K562 (cell line): ENCODE results near the gene SAMD14. TPM values are rescaled to one million over a fixed set of nuclear protein-coding genes. Genes with fewer than 3 reads are reported as not detected.
A peak's percentile ranks its signal among the peaks of the same experiment; 100 is the strongest.

Source experiments
- ASH1L ChIP-seq: fragments of 450-650 bp; IDR thresholded peaks from 2 replicates; pipeline ENCODE4 v1.6.1; 2018; ENCODE audit warnings: borderline replicate concordance, mild to moderate bottlenecking, low read depth; ENCODE audit not compliant: partially characterized antibody
- CUX1 ChIP-seq: fragments of 200-800 bp; sonication (Bioruptor generic); IDR thresholded peaks from 2 replicates; pipeline ENCODE4 v1.6.1; 2016; ENCODE audit warnings: missing genetic modification characterization, missing compliant biosample characterization
- DLX4 ChIP-seq: fragments of 250-450 bp; sonication (Bioruptor Pico); IDR thresholded peaks from 2 replicates; pipeline ENCODE4 v1.6.1; 2021; ENCODE audit warnings: mild to moderate bottlenecking
- ERF ChIP-seq: fragments of 450-650 bp; formaldehyde crosslinking; IDR thresholded peaks from 2 replicates; pipeline ENCODE4 v1.4.0; 2020; ENCODE audit warnings: mild to moderate bottlenecking, mixed read lengths
- MECOM ChIP-seq: fragments of 250-450 bp; sonication (Bioruptor Pico); IDR thresholded peaks from 2 replicates; pipeline ENCODE4 v1.8.0; 2022; ENCODE audit warnings: inconsistent platforms
- MYBL2 ChIP-seq, 2 experiments: fragments of 450-650 bp in 1 of 2; sonication (generic) in 1 of 2; formaldehyde crosslinking in 1 of 2; IDR thresholded peaks; 2 replicates each; pipeline versions ENCODE4 v1.6.1 to v1.8.1; 2017 to 2022; ENCODE audit warnings: borderline replicate concordance in 1 of 2, inconsistent platforms in 1 of 2, low read depth in 1 of 2, mild to moderate bottlenecking in 1 of 2, missing genetic modification reagents in 1 of 2, moderate library complexity in 1 of 2
- PCBP1 ChIP-seq: fragments of 200-400 bp; formaldehyde crosslinking; IDR thresholded peaks from 2 replicates; pipeline ENCODE4 v1.6.1; 2018; ENCODE audit warnings: mild to moderate bottlenecking, low read depth, low read length; ENCODE audit not compliant: poor library complexity, severe bottlenecking
- POLR3A ChIP-seq: IDR thresholded peaks from 2 replicates; pipeline ENCODE4 v1.6.1; 2011; ENCODE audit warnings: borderline replicate concordance, mild to moderate bottlenecking, moderate library complexity; ENCODE audit not compliant: insufficient read length, insufficient read depth; ENCODE audit errors: extremely low read depth
- RFX1 ChIP-seq: fragments of 450-650 bp; IDR thresholded peaks from 2 replicates; pipeline ENCODE4 v1.6.1; 2016; ENCODE audit warnings: mild to moderate bottlenecking, moderate library complexity
- TGIF2 ChIP-seq: sonication (generic); formaldehyde crosslinking; IDR thresholded peaks from 2 replicates; pipeline ENCODE4 v1.8.1; 2022; ENCODE audit warnings: mild to moderate bottlenecking, missing genetic modification reagents, moderate library complexity
- ZNF76 ChIP-seq: fragments of 250-450 bp; sonication (Bioruptor Pico); IDR thresholded peaks from 2 replicates; pipeline ENCODE4 v1.4.0; 2020; ENCODE audit warnings: mild to moderate bottlenecking, moderate library complexity, borderline replicate concordance
- ZZZ3 ChIP-seq: fragments of 450-650 bp; IDR thresholded peaks from 2 replicates; pipeline ENCODE4 v1.6.1; 2016; ENCODE audit warnings: antibody characterized with exemption, mild to moderate bottlenecking, moderate library complexity
- polyA plus RNA-seq, 8 experiments: library from polyadenylated mRNA; depleted of rRNA in 4 of 8; stranded (reverse) in 5 of 8; unstranded in 3 of 8; fragments of >200 nt; fragmentation: Nextera tagmentation in 2 of 8; fragmentation: Illumina TruSeq in 1 of 8; extraction: Ambion mirVana in 2 of 8; extraction: Trizol in 1 of 8; gene quantifications; 2 replicates each; pipeline versions ENCODE4 v1.2.1 to v1.2.3, GENCODE V29; 2011 to 2014; ENCODE audit warnings: inconsistent platforms in 1 of 8, missing spikeins in 1 of 8
- total RNA-seq, 7 experiments: library from RNA; depleted of rRNA in 6 of 7; stranded (reverse); fragments of >200 nt in 6 of 7; fragmentation: Illumina TruSeq in 2 of 7; extraction: Trizol in 2 of 7; gene quantifications; 2 replicates each; pipeline versions ENCODE4 v1.2.1 to v1.2.3, GENCODE V29; 2011 to 2021; ENCODE audit warnings: low replicate concordance in 1 of 7
- TF ChIP-seq, protein P1 (sequence below): IDR thresholded peaks from 3 replicates; pipeline ENCODE4 v1.6.1; 2011; ENCODE audit warnings: borderline replicate concordance, mild to moderate bottlenecking; ENCODE audit not compliant: insufficient read length, insufficient read depth
- TF ChIP-seq, protein P2 (sequence below): sonication (generic); formaldehyde crosslinking; IDR thresholded peaks from 2 replicates; pipeline ENCODE4 v1.8.0; 2022; ENCODE audit warnings: mild to moderate bottlenecking, missing genetic modification reagents
- TF ChIP-seq, protein P3 (sequence below): sonication (generic); formaldehyde crosslinking; IDR thresholded peaks from 2 replicates; pipeline ENCODE4 v1.8.1; 2023; ENCODE audit warnings: mild to moderate bottlenecking, missing genetic modification reagents

The SAMD14 gene
- total and polyA plus RNA-seq, 9 of the 15 experiments (the other 6 are each of a cell fraction or from before 2014, with no cell fraction given): 0.04 to 0.07 TPM; not detected in 7

GRCh38 chr17:50151937-50152547 is 22.1 kb upstream of the SAMD14 start (continued):
- TF ChIP-seq MYBL2 (IDR thresholded peaks at IDR 0.05; ENCODE audit: low read depth): no peak
- no peak for TF ChIP-seq MYBL2 (CRISPR knock-in tag; IDR thresholded peaks at IDR 0.05; ENCODE audit: borderline replicate concordance)
- TF ChIP-seq, protein P1, sequence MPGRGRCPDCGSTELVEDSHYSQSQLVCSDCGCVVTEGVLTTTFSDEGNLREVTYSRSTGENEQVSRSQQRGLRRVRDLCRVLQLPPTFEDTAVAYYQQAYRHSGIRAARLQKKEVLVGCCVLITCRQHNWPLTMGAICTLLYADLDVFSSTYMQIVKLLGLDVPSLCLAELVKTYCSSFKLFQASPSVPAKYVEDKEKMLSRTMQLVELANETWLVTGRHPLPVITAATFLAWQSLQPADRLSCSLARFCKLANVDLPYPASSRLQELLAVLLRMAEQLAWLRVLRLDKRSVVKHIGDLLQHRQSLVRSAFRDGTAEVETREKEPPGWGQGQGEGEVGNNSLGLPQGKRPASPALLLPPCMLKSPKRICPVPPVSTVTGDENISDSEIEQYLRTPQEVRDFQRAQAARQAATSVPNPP: no peak
- no peak; the same call in 1 of the 2 replicates for TF ChIP-seq ZZZ3
- no peak for TF ChIP-seq CUX1
- no peak for TF ChIP-seq ZNF76 (CRISPR knock-in tag)
- no peak for TF ChIP-seq PCBP1
- no peak for TF ChIP-seq POLR3A
- TF ChIP-seq, protein P2, sequence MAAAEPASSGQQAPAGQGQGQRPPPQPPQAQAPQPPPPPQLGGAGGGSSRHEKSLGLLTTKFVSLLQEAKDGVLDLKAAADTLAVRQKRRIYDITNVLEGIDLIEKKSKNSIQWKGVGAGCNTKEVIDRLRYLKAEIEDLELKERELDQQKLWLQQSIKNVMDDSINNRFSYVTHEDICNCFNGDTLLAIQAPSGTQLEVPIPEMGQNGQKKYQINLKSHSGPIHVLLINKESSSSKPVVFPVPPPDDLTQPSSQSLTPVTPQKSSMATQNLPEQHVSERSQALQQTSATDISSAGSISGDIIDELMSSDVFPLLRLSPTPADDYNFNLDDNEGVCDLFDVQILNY (CRISPR knock-in tag): no peak
- no peak for TF ChIP-seq DLX4 (CRISPR knock-in tag)
- no peak for TF ChIP-seq TGIF2 (CRISPR knock-in tag)
- TF ChIP-seq MECOM (CRISPR knock-in tag): no peak
- no peak for TF ChIP-seq ERF (CRISPR knock-in tag)
- no peak; the same call in 1 of the 2 replicates for TF ChIP-seq RFX1
- TF ChIP-seq, protein P3, sequence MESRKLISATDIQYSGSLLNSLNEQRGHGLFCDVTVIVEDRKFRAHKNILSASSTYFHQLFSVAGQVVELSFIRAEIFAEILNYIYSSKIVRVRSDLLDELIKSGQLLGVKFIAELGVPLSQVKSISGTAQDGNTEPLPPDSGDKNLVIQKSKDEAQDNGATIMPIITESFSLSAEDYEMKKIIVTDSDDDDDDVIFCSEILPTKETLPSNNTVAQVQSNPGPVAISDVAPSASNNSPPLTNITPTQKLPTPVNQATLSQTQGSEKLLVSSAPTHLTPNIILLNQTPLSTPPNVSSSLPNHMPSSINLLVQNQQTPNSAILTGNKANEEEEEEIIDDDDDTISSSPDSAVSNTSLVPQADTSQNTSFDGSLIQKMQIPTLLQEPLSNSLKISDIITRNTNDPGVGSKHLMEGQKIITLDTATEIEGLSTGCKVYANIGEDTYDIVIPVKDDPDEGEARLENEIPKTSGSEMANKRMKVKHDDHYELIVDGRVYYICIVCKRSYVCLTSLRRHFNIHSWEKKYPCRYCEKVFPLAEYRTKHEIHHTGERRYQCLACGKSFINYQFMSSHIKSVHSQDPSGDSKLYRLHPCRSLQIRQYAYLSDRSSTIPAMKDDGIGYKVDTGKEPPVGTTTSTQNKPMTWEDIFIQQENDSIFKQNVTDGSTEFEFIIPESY (CRISPR knock-in tag): no peak
- TF ChIP-seq ASH1L: peak; percentile 57
